ENCODE data around the gene ALG12.

DNA sequence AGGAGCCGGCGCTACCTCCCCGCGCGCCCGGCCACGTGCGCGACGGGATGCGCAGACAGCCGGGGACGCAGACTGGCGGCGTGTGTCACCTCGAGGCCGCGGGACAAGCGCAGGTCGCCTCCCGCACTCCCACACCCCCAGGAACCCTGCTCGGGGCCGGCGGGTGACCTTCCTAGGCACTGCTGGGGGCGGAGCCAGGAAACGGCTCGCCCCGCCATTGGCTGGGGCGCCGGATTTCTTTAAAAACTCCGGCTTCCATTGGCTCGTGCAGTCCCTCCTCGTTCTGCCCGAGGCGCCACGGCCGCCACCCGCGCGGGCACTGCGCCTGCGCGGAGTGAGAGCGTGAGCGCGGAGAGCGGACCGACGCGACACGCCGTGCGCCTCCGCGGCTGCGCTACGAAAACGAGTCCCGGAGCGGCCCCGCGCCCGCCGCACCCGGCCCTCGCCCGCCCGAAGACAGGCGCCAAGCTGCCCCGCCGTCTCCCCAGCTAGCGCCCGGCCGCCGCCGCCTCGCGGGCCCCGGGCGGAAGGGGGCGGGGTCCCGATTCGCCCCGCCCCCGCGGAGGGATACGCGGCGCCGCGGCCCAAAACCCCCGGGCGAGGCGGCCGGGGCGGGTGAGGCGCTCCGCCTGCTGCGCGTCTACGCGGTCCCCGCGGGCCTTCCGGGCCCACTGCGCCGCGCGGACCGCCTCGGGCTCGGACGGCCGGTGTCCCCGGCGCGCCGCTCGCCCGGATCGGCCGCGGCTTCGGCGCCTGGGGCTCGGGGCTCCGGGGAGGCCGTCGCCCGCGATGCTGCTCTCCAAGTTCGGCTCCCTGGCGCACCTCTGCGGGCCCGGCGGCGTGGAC, 42.1 kb upstream of the ALG12 start, which contains the start of gene PIM3:
- TF ChIP-seq, protein P1, sequence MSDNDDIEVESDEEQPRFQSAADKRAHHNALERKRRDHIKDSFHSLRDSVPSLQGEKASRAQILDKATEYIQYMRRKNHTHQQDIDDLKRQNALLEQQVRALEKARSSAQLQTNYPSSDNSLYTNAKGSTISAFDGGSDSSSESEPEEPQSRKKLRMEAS (IDR thresholded peaks at IDR 0.05) = peak; percentile 63
- TF ChIP-seq, protein P2, sequence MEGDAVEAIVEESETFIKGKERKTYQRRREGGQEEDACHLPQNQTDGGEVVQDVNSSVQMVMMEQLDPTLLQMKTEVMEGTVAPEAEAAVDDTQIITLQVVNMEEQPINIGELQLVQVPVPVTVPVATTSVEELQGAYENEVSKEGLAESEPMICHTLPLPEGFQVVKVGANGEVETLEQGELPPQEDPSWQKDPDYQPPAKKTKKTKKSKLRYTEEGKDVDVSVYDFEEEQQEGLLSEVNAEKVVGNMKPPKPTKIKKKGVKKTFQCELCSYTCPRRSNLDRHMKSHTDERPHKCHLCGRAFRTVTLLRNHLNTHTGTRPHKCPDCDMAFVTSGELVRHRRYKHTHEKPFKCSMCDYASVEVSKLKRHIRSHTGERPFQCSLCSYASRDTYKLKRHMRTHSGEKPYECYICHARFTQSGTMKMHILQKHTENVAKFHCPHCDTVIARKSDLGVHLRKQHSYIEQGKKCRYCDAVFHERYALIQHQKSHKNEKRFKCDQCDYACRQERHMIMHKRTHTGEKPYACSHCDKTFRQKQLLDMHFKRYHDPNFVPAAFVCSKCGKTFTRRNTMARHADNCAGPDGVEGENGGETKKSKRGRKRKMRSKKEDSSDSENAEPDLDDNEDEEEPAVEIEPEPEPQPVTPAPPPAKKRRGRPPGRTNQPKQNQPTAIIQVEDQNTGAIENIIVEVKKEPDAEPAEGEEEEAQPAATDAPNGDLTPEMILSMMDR (IDR thresholded peaks at IDR 0.05; ENCODE audit: control extremely low read depth in 1 of 3, insufficient read depth in 1 of 3, low read depth in 1 of 3, low read length in 3 of 3) = no peak
- TF ChIP-seq EZH2 (IDR thresholded peaks at IDR 0.05; ENCODE audit: low read depth, low read length, severe bottlenecking) = no peak
- peak in 1 of 2 experiments; percentile 77; a peak in 2 of 3 replicates for TF ChIP-seq POLR2A (IDR thresholded peaks at IDR 0.05; ENCODE audit: control extremely low read depth in 1 of 2, low read depth in 2 of 2, low read length in 2 of 2)
- TF ChIP-seq POLR2AphosphoS5 (IDR thresholded peaks at IDR 0.05; ENCODE audit: low read depth, low read length) = peak; percentile 66; the same call in 1 of the 2 replicates
- TF ChIP-seq, protein P3, sequence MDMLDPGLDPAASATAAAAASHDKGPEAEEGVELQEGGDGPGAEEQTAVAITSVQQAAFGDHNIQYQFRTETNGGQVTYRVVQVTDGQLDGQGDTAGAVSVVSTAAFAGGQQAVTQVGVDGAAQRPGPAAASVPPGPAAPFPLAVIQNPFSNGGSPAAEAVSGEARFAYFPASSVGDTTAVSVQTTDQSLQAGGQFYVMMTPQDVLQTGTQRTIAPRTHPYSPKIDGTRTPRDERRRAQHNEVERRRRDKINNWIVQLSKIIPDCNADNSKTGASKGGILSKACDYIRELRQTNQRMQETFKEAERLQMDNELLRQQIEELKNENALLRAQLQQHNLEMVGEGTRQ (IDR thresholded peaks at IDR 0.05; ENCODE audit: low read length) = no peak

Measured in H1 (cell line).